NCI-H748 (cell line): ENCODE results near the gene GLIPR2.
"Not testable (repeated sequence)": the region's sequence is repeated elsewhere in the genome, so short reads cannot be mapped to it uniquely, and the experiment has no call there.

Experiments used
- DNase-seq: peaks from one replicate; lab custom pipeline; 2025; ENCODE audit not compliant: unreplicated experiment; lab: John Stamatoyannopoulos, UW

Gene GLIPR2

GRCh38 chr9:36163049-36163785 is 26.7 kb downstream of the GLIPR2 start:
- no peak for DNase-seq

GRCh38 chr9:36163786-36164170 is 27.2 kb downstream of the GLIPR2 start:
- DNase-seq, result no peak

GRCh38 chr9:36164372-36164771 is 27.8 kb downstream of the GLIPR2 start:
- no peak for DNase-seq

GRCh38 chr9:36164989-36165388 is 28.5 kb downstream of the GLIPR2 start:
- DNase-seq, result no peak

GRCh38 chr9:36165826-36166167 is 29.3 kb downstream of the GLIPR2 start:
- DNase-seq, result no peak

- peak; percentile 80 for DNase-seq
Observed at GRCh38 chr9:36166168-36166927, 29.8 kb downstream of the GLIPR2 start.

GRCh38 chr9:36169166-36169565 is 32.6 kb downstream of the GLIPR2 start, which contains the start of gene CCIN:
CCIN (plus strand) TSS chr9:36169388; CDS start chr9:36169503, 115 bp downstream.
- DNase-seq, result no peak

- no peak for DNase-seq
Observed at GRCh38 chr9:36169708-36170107, 33.2 kb downstream of the GLIPR2 start.

- no peak for DNase-seq
Observed at GRCh38 chr9:36170531-36170930, 34.0 kb downstream of the GLIPR2 start.

- DNase-seq, result no peak
Observed at GRCh38 chr9:36173861-36174260, 37.3 kb downstream of the GLIPR2 start.

- DNase-seq, result no peak
Observed at GRCh38 chr9:36174271-36174670, 37.7 kb downstream of the GLIPR2 start.

- no peak for DNase-seq
Observed at GRCh38 chr9:36174731-36175130, 38.2 kb downstream of the GLIPR2 start.

GRCh38 chr9:36175209-36175608 is 38.7 kb downstream of the GLIPR2 start:
- DNase-seq, result not testable (repeated sequence)

GRCh38 chr9:36176496-36176895 is 40.0 kb downstream of the GLIPR2 start:
- DNase-seq, result not testable (repeated sequence)

GRCh38 chr9:36177571-36177970 is 41.0 kb downstream of the GLIPR2 start:
- DNase-seq, result no peak

- DNase-seq, result not testable (repeated sequence)
Observed at GRCh38 chr9:36180243-36180642, 43.7 kb downstream of the GLIPR2 start.

- no peak for DNase-seq
Observed at GRCh38 chr9:36187414-36187813, 50.9 kb downstream of the GLIPR2 start.

GRCh38 chr9:36188212-36188611 is 51.7 kb downstream of the GLIPR2 start:
- no peak for DNase-seq

GRCh38 chr9:36189976-36190375 is 53.4 kb downstream of the GLIPR2 start:
- no peak for DNase-seq

- peak; percentile 99 for DNase-seq
Observed at GRCh38 chr9:36190388-36191289, 54.1 kb downstream of the GLIPR2 start, which contains the start of gene CLTA. CLTA (plus strand) TSS chr9:36190921; CDS start chr9:36191057, 136 bp downstream.

GRCh38 chr9:36191290-36191645 is 54.7 kb downstream of the GLIPR2 start:
- DNase-seq, result peak; percentile 53
